ENCODE results near the gene GINS1.

GINS1 gene

GRCh38 chr20:25487306-25487705, 79.8 kb downstream of the GINS1 start:
- H3K36me3 ChIP-seq (ENCODE audit: insufficient read depth) = no peaks in the 10 kb centered on the region
- no peak overlapping the region for H3K27ac ChIP-seq
- no peaks in the 10 kb centered on the region for H3K27me3 ChIP-seq (ENCODE audit: insufficient read depth, low read depth)
- H3K4me1 ChIP-seq (ENCODE audit: low read depth, poor library complexity, severe bottlenecking) = no peaks in the 10 kb centered on the region
- TF ChIP-seq CTCF (conservative IDR thresholded peaks at IDR 0.05; ENCODE audit: low read depth, low read length) = no peak
- H3K9ac ChIP-seq = no peak overlapping the region
- no peak overlapping the region for H3K4me3 ChIP-seq (IDR thresholded peaks at IDR 0.05; ENCODE audit: insufficient read depth, low read depth, low read length)
- H2AFZ ChIP-seq (ENCODE audit: low read depth) = no peak overlapping the region
- no peak overlapping the region for H3K4me2 ChIP-seq
- no peaks in the 10 kb centered on the region for H3K79me2 ChIP-seq (ENCODE audit: insufficient read depth, low read depth)
- no peaks in the 10 kb centered on the region for H4K20me1 ChIP-seq (ENCODE audit: insufficient read depth)

GRCh38 chr20:25487975-25488374, 80.5 kb downstream of the GINS1 start:
- no peaks in the 10 kb centered on the region for H4K20me1 ChIP-seq (ENCODE audit: insufficient read depth)
- no peaks in the 10 kb centered on the region for H3K36me3 ChIP-seq (ENCODE audit: insufficient read depth)
- no peaks in the 10 kb centered on the region for H3K4me1 ChIP-seq (ENCODE audit: low read depth, poor library complexity, severe bottlenecking)

GRCh38 chr20:25489221-25489871, 81.9 kb downstream of the GINS1 start:
- no peaks in the 10 kb centered on the region for H3K36me3 ChIP-seq (ENCODE audit: insufficient read depth)
- H3K9ac ChIP-seq = no peak overlapping the region
- no peak for TF ChIP-seq CTCF (conservative IDR thresholded peaks at IDR 0.05; ENCODE audit: low read depth, low read length)
- no peaks in the 10 kb centered on the region for H3K27me3 ChIP-seq (ENCODE audit: insufficient read depth, low read depth)
- H3K4me3 ChIP-seq (IDR thresholded peaks at IDR 0.05; ENCODE audit: insufficient read depth, low read depth, low read length) = no peak overlapping the region
- H3K27ac ChIP-seq = no peak overlapping the region
- no peaks in the 10 kb centered on the region for H3K79me2 ChIP-seq (ENCODE audit: insufficient read depth, low read depth)
- no peaks in the 10 kb centered on the region for H4K20me1 ChIP-seq (ENCODE audit: insufficient read depth)
- no peak overlapping the region for H2AFZ ChIP-seq (ENCODE audit: low read depth)
- H3K4me1 ChIP-seq (ENCODE audit: low read depth, poor library complexity, severe bottlenecking) = no peaks in the 10 kb centered on the region
- H3K4me2 ChIP-seq = no peak overlapping the region

More at GRCh38 chr20:25487975-25488374, 80.5 kb downstream of the GINS1 start:
- Histone ChIP-seq H3K79me2 (ENCODE audit: insufficient read depth, low read depth) (no peaks in the 10 kb centered on the region), H3K27ac (no peak overlapping the region), H3K27me3 (ENCODE audit: insufficient read depth, low read depth) (no peaks in the 10 kb centered on the region), H3K9ac (no peak overlapping the region), H3K4me2 (no peak overlapping the region), H3K4me3 (IDR thresholded peaks at IDR 0.05; ENCODE audit: insufficient read depth, low read depth, low read length) (no peak overlapping the region), H2AFZ (ENCODE audit: low read depth) (no peak overlapping the region)
- TF ChIP-seq CTCF (conservative IDR thresholded peaks at IDR 0.05; ENCODE audit: low read depth, low read length) = no peak

- Histone ChIP-seq H3K4me2 (no peak overlapping the region), H3K79me2 (ENCODE audit: insufficient read depth, low read depth) (no peaks in the 10 kb centered on the region), H2AFZ (ENCODE audit: low read depth) (no peak overlapping the region), H4K20me1 (ENCODE audit: insufficient read depth) (no peaks in the 10 kb centered on the region), H3K36me3 (ENCODE audit: insufficient read depth) (no peaks in the 10 kb centered on the region), H3K4me1 (ENCODE audit: low read depth, poor library complexity, severe bottlenecking) (no peaks in the 10 kb centered on the region), H3K27me3 (ENCODE audit: insufficient read depth, low read depth) (no peaks in the 10 kb centered on the region), H3K27ac (no peak overlapping the region), H3K9ac (no peak overlapping the region), H3K4me3 (IDR thresholded peaks at IDR 0.05; ENCODE audit: insufficient read depth, low read depth, low read length) (no peak overlapping the region)
- no peak for TF ChIP-seq CTCF (conservative IDR thresholded peaks at IDR 0.05; ENCODE audit: low read depth, low read length)
Measured at GRCh38 chr20:25490656-25491445, 83.4 kb downstream of the GINS1 start.
